Hindlimb muscle (tissue), 1 donor: ENCODE data around the gene SLC6A13. TPM values are rescaled to one million over a fixed set of nuclear protein-coding genes. Genes with fewer than 3 reads are reported as not detected.

Experiments used
- DNase-seq: peaks from one replicate; pipeline ENCODE4 v3.0.0-alpha.2; 2013
- polyA plus RNA-seq: library from polyadenylated mRNA; unstranded; fragments of 120-200 nt; gene quantifications from one replicate; pipeline ENCODE4 v1.2.1, GENCODE V29; 2013; ENCODE audit not compliant: insufficient read length

The SLC6A13 gene
- polyA plus RNA-seq, 1 donor = 6.3 TPM

DNA sequence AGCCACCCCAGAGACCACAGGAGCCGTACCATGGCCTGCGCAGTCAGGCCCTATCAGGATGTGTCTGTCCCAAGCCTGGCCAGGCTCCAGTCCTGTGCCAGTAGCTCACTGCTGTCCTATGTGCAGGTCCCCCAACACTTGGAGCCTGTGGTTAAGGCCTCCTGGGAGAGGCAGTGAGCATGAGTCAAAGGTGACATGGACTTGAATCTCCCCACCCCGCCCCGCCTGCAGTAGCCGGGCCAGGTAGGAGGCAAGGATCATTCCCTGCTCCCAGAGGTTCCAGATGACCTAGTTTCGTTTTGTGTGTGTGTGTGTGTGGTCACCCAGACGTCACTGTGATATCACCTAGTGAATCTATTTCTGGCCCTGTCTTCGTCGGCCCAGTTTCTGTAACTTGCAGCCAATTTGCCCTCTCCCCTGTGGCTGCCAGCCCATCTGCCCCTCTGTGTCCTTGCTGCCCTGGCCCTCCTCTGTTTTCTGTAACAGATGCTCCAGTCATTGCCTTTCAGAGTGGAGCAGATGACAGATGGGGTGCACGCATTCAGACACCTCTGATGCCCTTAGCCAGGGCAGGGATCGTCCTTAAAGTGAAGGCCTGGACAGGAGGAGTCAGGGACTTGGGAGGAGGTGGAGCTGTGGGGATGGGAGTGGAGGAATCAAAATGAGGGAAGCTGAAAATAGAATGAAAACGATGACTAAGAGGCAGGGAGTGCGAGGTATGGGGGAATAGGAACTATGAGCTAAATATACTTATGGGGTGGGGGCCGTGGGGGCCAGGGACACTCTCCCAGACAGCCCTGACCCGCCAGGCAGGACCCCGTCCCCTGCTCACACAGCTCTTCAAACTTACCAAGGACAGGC, 86.1 kb downstream of the SLC6A13 start:
- no peak for DNase-seq

- no peak for DNase-seq
Observed at GRCh38 chr12:175759-176158, 86.9 kb downstream of the SLC6A13 start.

- no peak for DNase-seq
Observed at GRCh38 chr12:175250-175649, 87.4 kb downstream of the SLC6A13 start.

GRCh38 chr12:174596-174995, 88.0 kb downstream of the SLC6A13 start:
- no peak for DNase-seq

DNA sequence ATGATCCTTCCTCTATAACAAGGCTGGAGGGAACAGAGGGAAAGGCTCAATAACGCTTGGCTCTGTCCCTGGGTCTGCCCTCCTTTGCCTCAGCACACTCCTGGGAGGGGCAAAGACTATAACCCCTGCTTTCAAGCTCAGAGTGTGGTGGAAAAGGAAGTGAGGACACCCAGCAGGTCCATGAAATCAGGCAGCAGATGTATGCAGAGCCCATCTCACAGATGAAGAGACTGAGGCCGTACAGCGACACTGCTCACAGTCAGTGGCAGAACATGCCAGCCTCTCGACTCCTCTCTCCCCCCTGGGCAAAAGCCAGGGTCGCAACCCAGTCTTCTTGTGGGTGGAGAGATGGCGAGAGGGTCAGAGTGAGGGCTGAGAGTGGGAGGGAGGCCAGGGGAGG, 88.5 kb downstream of the SLC6A13 start:
- DNase-seq = no peak

GRCh38 chr12:172732-173161, 89.9 kb downstream of the SLC6A13 start:
- DNase-seq = no peak

GRCh38 chr12:171743-172676, 90.6 kb downstream of the SLC6A13 start:
- no peak for DNase-seq

GRCh38 chr12:171276-171675, 91.4 kb downstream of the SLC6A13 start:
- no peak for DNase-seq

Other genes starting within 250 kb of the SLC6A13 start
- 2.9 TPM for gene IQSEC3, start 196.1 kb downstream of the SLC6A13 start, polyA plus RNA-seq
- gene SLC6A12, start 48.7 kb downstream of the SLC6A13 start, polyA plus RNA-seq = 0.75 TPM
- 26.0 TPM for gene KDM5A, start 126.5 kb upstream of the SLC6A13 start, polyA plus RNA-seq
- gene CCDC77, start 138.8 kb upstream of the SLC6A13 start, polyA plus RNA-seq = 9.5 TPM
- 12.9 TPM for gene B4GALNT3, start 197.1 kb upstream of the SLC6A13 start, polyA plus RNA-seq